HG03064 (cell line): ENCODE results near the gene LRRIQ4.

Experiments used
- ATAC-seq: cut with Tn5 transposase; IDR thresholded peaks from one replicate; pipeline ENCODE4 v1.9.1; 2021; ENCODE audit warnings: low read depth; ENCODE audit not compliant: unreplicated experiment

The LRRIQ4 gene

GRCh38 chr3:169848741-169849140 is 36.1 kb downstream of the LRRIQ4 start:
- ATAC-seq: no peak

GRCh38 chr3:169850618-169851017 is 37.9 kb downstream of the LRRIQ4 start:
- ATAC-seq: no peak

DNA sequence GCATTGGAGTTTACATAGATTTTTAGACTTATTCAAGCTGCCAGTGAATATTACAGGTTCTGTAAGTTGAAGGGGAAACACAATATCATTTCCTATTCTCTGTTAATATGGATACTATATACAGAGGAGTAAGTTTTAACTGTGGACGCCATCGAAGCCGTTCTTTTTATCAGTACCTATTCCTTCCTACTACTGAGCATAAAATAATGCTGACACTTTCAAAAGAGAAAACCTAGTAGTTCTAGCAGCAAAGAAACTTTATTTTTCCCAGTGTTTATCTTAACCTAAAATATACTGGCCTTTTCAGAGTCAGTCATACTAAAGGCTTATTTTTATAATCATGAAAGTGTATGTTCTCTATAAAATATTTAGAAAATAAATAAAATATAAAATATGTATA is 42.8 kb downstream of the LRRIQ4 start:
- ATAC-seq: no peak

GRCh38 chr3:169857811-169858210 is 45.1 kb downstream of the LRRIQ4 start:
- no peak for ATAC-seq

- no peak for ATAC-seq
These were observed 49.2 kb downstream of the LRRIQ4 start for GRCh38 chr3:169861871-169862270.

DNA sequence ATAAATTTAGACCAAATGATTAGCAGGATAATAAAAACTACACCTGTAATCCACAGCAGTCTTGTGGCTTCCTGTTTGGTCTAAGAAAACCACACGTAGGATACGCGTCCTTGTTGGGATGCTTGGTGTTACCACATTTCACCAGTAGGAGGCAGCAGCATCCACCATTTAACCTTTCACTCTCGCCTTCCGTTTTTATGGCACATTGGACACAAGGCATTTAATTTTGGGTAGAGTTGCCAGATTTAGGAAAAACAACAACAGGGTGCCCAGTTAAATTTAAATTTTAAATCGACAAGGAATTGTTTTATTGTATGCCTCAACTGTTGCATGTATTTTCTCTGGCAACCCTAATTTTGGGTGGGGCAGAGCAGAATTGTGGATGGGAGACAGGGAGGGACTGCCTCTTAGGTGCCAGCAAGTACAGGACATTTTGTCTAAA is 50.8 kb downstream of the LRRIQ4 start:
- ATAC-seq: no peak

DNA sequence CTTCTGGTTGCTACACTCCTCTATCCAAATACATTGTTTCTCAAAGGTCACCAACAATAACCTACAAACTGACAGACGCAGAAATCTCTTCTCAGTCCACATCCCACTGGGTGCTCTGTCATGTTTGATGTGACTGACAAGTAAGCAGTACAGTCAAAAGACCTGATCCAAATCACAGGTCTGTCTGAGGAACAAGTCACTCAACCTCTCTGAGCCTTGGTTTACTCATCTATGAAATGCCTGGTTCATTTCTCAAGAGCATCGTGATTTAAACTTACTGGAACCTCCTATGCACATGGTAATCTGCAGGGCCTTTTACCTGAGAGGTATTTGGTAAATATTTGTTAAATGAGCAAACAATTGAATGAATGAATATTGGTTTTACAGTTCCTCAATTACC is 51.6 kb downstream of the LRRIQ4 start:
- no peak for ATAC-seq

DNA sequence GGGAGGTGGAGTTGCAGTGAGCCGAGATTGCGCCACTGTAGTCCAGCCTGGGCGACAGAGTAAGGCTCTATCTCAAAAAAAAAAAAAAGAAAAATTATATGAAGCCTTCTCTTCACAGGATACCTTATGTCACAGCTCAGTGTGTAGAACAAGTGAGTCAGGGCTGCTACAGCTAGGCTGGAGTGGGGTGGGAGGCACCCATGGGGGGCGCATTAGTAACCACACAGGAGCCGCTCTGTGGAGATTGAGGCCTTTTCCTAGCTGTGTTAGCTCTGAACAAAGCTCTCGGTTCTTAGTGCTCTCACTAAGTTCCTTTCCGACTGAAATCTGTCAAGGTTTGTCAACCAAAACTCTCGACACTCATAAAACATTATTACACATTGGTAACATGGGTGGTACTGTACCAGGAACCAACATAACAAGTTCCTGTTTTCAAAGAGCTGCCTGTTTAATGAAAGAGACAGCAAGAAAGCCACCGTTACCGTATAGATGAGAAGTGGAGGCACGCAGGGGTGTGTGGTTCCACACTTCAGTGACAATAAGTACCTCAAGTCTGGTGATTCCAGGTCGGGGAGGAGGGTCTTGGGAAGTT is 52.6 kb downstream of the LRRIQ4 start:
- no peak for ATAC-seq

DNA sequence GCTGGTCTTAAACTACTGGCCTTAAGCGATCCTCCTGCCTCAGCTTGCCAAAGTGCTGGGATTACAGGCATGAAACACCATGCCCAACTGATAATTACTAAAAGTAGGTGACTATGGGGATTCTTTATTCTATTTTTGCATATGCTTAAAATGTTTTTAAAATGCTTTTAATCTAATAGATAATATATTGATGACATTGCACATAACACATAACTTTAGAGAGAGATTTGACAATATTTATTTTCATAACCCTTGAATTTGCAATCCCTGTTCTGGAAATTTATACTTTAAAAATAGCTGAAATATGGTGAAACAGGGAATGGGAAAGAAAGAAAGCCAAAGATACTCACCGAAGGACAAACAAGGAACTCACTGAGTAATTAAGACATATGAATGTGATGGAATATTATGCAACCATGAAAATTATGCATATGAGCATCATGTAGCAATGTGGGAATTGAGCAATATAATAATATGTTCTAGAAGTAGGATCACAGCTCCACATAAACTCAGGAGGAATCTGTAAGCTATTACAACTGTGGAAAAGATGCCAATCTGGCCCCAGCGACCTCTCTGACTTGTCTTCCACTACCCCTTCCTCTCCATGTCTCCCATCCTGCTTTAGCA is 55.0 kb downstream of the LRRIQ4 start:
- no peak for ATAC-seq

- ATAC-seq: no peak
These were observed 55.7 kb downstream of the LRRIQ4 start for GRCh38 chr3:169868369-169868768.

DNA sequence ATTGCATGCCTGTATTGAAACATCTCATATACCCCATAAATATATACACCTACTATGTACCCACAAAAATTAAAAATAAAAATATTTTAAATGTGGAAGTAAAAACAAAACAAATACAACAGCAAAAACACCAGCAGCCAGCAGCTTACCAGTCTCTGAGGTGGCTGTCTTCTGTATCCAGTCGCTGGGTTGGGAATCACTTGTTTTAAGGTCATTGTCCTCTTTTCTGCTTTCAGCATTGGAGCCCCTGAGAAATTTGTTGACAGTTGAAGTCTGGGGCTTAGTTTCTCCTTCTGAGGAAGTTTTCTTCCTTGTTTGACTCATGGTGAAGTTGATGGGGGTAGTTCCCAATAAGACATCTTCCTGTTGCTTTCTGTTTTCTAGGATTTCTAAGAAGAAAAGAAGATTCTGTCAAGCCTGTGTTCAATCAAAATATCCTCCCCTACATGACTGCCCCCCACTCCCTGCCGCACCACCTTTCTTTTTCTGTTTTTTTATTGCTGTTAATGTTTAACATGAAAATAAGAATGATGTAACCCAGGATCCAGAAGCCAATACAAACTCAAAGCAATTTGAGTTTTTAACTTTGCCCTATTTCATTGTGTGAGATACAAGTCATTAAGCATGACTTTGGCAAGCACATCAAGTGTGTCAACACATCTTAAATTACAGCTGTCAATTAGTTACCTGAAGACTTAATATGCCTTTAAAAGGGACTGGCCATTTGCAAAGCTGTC is 57.0 kb downstream of the LRRIQ4 start, which contains the start of gene LRRC31:
Gene LRRC31 (minus strand): TSS at position 452 of the 737 bp plus-strand sequence. CDS start 128 bp downstream, at position 324.
- ATAC-seq: no peak

DNA sequence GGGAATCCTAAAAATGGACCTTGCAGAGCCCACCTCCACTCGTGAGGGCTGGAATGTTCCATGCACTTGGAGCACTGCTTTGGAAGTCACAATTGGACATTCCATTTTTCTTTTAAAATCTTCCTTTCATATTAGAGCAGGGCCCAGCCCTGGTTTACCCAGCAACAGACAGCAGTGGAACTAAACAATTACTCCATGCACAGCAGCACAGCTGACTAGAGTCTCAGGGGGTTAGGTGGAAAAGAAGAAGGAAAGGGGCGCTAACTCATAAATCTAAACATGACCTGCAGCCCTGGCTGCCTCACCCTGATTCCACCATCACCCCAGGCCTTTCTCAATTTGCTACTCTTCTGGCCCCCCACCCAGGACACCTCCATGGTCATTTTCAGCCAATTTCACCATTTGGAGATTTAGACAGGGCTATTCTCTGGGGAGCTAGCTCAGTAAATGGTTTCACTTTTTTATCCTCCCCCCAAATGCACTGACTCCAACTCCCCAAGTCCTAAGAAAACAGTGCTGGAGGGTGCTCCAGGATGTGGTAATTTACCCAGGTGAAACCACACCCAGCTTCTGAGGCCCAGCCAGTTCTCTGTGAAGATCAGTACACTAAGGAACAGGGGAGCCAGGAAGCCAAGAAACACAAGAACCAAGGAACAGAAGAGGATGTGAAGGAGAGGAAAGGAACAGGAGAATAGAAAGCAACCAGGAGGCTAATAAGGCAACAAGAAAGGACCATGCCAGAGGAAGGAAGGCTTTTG is 58.6 kb downstream of the LRRIQ4 start:
- ATAC-seq: no peak

DNA sequence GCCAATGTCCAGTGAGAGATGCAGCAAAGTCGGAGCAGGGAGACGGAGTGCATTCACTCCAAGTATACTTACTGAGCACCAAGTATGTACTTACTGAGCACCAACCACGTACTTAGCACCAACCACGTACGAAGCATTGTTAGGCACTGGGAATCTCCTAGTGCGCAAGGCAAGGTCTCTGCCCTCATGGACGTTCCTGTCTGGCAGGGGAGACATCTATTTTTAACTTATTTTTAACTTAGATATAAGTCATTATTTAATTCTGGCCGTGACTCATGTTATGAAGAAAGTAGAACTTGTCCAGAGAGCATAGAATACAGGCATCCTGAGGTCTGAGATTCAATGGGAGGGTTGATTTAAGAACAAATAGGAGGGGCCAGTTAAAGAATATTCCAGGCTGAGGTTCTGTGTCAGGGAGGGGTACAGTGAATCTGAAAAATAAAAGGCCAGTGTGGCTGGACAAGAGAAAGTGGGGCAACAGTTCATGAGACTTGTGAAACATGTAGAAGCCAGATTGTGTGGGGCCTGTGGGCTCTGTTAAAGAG is 66.4 kb downstream of the LRRIQ4 start:
- no peak for ATAC-seq

DNA sequence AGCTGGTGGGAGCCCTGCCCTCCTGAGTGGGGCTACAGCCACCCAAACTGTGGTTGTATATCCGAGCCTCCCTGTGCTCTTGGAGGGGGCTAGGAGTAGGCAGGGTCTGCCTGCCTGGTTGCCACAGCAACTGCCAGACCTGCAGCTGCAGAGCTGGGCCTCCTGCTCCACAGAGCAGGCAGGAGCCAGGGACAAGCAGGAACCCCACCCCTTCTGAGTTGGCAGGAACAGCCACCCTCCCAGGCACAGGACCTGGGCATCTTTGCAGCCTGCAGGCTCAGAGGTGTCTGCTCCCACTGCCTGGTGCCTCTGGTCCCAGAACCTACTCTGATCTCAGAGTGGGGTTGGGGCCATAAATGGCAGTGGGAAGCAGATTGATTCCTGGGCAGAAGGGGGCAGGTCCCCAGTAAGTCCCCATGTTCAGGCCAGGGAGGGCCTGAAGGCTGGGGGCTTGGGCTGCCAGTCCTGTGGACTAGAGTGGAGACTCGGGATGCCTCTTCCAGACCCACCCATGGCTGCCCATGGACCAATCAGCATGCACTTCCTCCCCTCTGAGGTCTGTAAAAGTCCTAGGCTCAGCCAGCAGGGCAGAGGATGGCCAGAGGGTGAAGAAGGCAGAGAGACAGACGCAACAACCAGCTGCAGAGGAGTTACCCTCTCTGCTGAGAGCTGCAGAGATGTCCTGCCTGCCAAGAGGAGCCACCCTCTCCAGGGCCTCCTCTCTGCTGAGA is 67.3 kb downstream of the LRRIQ4 start:
- ATAC-seq: no peak

GRCh38 chr3:169880576-169881250 is 68.0 kb downstream of the LRRIQ4 start:
- no peak for ATAC-seq

DNA sequence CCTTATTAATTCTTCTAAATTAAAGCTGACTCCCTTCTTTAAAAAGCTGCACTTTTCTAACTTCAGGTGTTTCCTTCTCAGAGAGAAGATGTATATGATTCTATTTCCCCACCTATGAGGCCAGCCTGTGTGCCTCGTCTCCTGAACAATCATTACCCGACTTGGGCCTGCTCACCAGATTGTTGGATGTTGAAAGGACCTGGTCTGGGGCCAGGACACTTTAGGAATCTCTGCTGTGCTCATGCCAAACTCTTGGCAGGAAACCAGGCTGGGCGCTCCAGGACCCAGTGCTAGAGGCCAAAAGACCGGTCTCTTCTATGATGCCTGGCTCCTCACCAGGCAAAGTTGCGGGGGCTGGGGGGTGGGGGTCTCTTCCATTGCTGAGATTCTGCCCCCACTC is 74.0 kb downstream of the LRRIQ4 start:
- no peak for ATAC-seq
